Hepatocyte (in vitro differentiated cells): ENCODE data around the gene NTRK1. TPM values are rescaled to one million over a fixed set of nuclear protein-coding genes. Genes with fewer than 3 reads are reported as not detected.

Source experiments
- DNase-seq: peaks from one replicate; pipeline ENCODE4 v3.0.0-alpha.2; 2016; ENCODE audit warnings: low spot score
- H2AFZ ChIP-seq: fragments of 200-600 bp; sonication (generic); 2 replicates; pipeline ENCODE4 v1.6.0; 2016; ENCODE audit warnings: antibody characterized with exemption, mild to moderate bottlenecking
- H3K27ac ChIP-seq: fragments of 200-600 bp; sonication (generic); 2 replicates; pipeline ENCODE4 v1.5.1; 2016; ENCODE audit warnings: mild to moderate bottlenecking
- H3K27me3 ChIP-seq: fragments of 200-600 bp; sonication (generic); 2 replicates; pipeline ENCODE4 v1.6.1; 2016
- H3K36me3 ChIP-seq: fragments of 200-600 bp; sonication (generic); replicated peaks from 2 replicates; pipeline ENCODE4 v1.5.1; 2016; ENCODE audit warnings: low read depth; ENCODE audit not compliant: insufficient read depth
- H3K4me1 ChIP-seq: fragments of 200-600 bp; sonication (generic); 2 replicates; pipeline ENCODE4 v1.5.1; 2016; ENCODE audit warnings: mild to moderate bottlenecking, moderate library complexity; ENCODE audit not compliant: insufficient read depth
- H3K4me2 ChIP-seq: fragments of 200-600 bp; sonication (generic); 2 replicates; pipeline ENCODE4 v1.6.0; 2016
- H3K4me3 ChIP-seq: fragments of 200-600 bp; sonication (generic); 2 replicates; pipeline ENCODE4 v1.5.1; 2016; ENCODE audit warnings: mild to moderate bottlenecking
- H3K79me2 ChIP-seq: fragments of 200-600 bp; sonication (generic); 2 replicates; pipeline ENCODE4 v1.6.0; 2017; ENCODE audit warnings: mild to moderate bottlenecking
- H3K9me2 ChIP-seq: fragments of 200-600 bp; sonication (generic); replicated peaks from 2 replicates; pipeline ENCODE4 v1.6.0; 2017; ENCODE audit warnings: mild to moderate bottlenecking; ENCODE audit not compliant: insufficient read depth
- H3K9me3 ChIP-seq: fragments of 200-600 bp; sonication (generic); 2 replicates; pipeline ENCODE4 v1.5.1; 2016; ENCODE audit warnings: low read depth, mild to moderate bottlenecking
- H4K20me1 ChIP-seq: fragments of 200-600 bp; sonication (generic); 2 replicates; pipeline ENCODE4 v1.6.0; 2016; ENCODE audit warnings: mild to moderate bottlenecking; ENCODE audit not compliant: insufficient read depth, poor library complexity, severe bottlenecking
- EZH2 ChIP-seq: fragments of 200-600 bp; sonication (generic); IDR thresholded peaks from 2 replicates; pipeline ENCODE4 v1.6.1; 2016; ENCODE audit warnings: antibody characterized with exemption, mild to moderate bottlenecking, borderline replicate concordance
- EZH2phosphoT487 ChIP-seq: fragments of 200-600 bp; sonication (generic); IDR thresholded peaks from one replicate; pipeline ENCODE4 v1.6.1; 2018; ENCODE audit warnings: antibody characterized with exemption, mild to moderate bottlenecking, low read depth, moderate library complexity; ENCODE audit not compliant: unreplicated experiment, severe bottlenecking
- WGBS: methylation state at CpG from one replicate; pipeline ENCODE4 v1.1.6; 2016; ENCODE audit warnings: low lambda C conversion rate; ENCODE audit errors: missing lambda C conversion rate; 5-methylcytosine and 5-hydroxymethylcytosine counted together
- polyA plus RNA-seq: library from polyadenylated mRNA; unstranded; fragments of >200 nt; fragmentation: Nextera tagmentation; extraction: Ambion mirVana; gene quantifications from 2 replicates; pipeline ENCODE4 v1.2.1, GENCODE V29; 2016
- total RNA-seq: library from RNA; depleted of rRNA; stranded (reverse); fragments of >200 nt; gene quantifications from 2 replicates; pipeline ENCODE4 v1.2.3, GENCODE V29; 2014
- TF ChIP-seq, protein P1 (sequence below): fragments of 200-600 bp; sonication (generic); IDR thresholded peaks from 2 replicates; pipeline ENCODE4 v1.5.1; 2016; ENCODE audit warnings: antibody characterized with exemption, mild to moderate bottlenecking; ENCODE audit not compliant: poor library complexity

Gene NTRK1
- total and polyA plus RNA-seq, 2 experiments from 2014 or later, result 0.13 TPM; not detected in 1

DNA sequence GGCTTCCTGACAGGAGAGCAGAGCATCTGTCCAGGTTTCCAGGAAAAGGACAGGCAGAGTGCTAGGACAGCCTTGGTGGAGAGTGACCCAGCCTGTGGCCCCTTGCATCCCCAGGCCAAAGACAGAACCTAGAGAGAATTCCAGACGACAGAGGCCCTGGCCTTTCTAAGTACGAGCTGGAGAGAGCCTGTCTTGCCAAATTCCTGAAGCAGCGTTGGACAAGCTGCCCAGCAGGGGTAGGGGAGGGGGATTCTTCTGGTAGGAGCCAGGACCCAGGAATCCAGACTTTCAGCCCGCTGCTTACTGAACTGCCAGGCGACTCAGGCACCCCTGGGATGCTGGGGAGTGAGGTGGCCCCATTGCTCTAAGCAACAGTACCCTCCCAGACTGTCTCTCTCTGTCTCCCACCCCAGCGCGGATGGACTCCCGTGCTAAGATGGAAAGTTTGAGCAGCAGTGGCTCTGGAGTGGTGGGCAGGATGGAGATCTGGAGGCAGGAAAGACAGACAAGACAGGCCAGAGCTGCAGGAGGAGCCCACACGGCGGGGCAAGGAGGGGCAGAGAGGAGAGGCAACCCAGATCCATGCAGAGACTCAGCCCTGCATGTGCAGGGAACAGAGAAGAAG, 24.0 kb downstream of the NTRK1 start:
- no peaks in the 10 kb centered on the region for H3K9me3 ChIP-seq
- no peaks in the 10 kb centered on the region for H4K20me1 ChIP-seq
- TF ChIP-seq, protein P1, sequence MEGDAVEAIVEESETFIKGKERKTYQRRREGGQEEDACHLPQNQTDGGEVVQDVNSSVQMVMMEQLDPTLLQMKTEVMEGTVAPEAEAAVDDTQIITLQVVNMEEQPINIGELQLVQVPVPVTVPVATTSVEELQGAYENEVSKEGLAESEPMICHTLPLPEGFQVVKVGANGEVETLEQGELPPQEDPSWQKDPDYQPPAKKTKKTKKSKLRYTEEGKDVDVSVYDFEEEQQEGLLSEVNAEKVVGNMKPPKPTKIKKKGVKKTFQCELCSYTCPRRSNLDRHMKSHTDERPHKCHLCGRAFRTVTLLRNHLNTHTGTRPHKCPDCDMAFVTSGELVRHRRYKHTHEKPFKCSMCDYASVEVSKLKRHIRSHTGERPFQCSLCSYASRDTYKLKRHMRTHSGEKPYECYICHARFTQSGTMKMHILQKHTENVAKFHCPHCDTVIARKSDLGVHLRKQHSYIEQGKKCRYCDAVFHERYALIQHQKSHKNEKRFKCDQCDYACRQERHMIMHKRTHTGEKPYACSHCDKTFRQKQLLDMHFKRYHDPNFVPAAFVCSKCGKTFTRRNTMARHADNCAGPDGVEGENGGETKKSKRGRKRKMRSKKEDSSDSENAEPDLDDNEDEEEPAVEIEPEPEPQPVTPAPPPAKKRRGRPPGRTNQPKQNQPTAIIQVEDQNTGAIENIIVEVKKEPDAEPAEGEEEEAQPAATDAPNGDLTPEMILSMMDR, result no peak
- TF ChIP-seq EZH2phosphoT487 (no peak), EZH2 (no peak)
- no peaks in the 10 kb centered on the region for H3K36me3 ChIP-seq
- no peak overlapping the region for H3K27ac ChIP-seq
- no peaks in the 10 kb centered on the region for H3K79me2 ChIP-seq
- no peaks in the 10 kb centered on the region for H3K4me1 ChIP-seq
- H3K4me3 ChIP-seq, result no peak overlapping the region
- peaks cover 26% of the 10 kb centered on the region for H3K27me3 ChIP-seq
- no peaks in the 10 kb centered on the region for H3K9me2 ChIP-seq
- no peak for DNase-seq
- H2AFZ ChIP-seq, result no peak overlapping the region
- WGBS, result 54% methylated on average over 10 of the region's 10 CpGs
- no peak overlapping the region for H3K4me2 ChIP-seq

DNA sequence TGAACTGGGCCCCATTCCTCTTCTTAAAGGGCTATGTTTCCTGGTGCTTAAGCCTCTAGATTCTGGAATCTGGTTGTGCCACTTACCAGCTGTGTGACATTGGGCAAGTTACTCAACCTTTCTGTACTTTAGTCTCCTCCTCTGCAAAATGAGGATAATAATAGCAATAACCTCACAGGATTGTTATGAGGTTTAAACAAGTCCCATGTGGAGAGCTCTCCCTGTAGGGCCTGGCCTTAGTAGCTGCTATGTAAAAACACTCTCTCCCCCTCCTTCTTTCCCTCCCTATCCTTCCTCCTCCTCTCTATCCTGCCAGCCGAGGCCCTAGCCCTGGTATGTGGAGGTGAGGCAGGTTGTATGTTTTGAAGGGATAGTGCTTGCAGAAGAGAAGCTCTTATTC, 24.6 kb downstream of the NTRK1 start:
- DNase-seq, result no peak
- no peaks in the 10 kb centered on the region for H3K36me3 ChIP-seq
- H3K4me1 ChIP-seq, result no peaks in the 10 kb centered on the region
- TF ChIP-seq EZH2phosphoT487 (no peak), EZH2 (no peak)
- TF ChIP-seq, protein P1, result no peak
- 50% methylated on average over 1 of the region's 1 CpG for WGBS
- no peak overlapping the region for H3K4me2 ChIP-seq
- H2AFZ ChIP-seq, result no peak overlapping the region
- no peak overlapping the region for H3K4me3 ChIP-seq
- H3K9me2 ChIP-seq, result no peaks in the 10 kb centered on the region
- H4K20me1 ChIP-seq, result no peaks in the 10 kb centered on the region
- no peaks in the 10 kb centered on the region for H3K9me3 ChIP-seq
- H3K27ac ChIP-seq, result no peak overlapping the region
- peaks cover 27% of the 10 kb centered on the region for H3K27me3 ChIP-seq
- no peaks in the 10 kb centered on the region for H3K79me2 ChIP-seq

DNA sequence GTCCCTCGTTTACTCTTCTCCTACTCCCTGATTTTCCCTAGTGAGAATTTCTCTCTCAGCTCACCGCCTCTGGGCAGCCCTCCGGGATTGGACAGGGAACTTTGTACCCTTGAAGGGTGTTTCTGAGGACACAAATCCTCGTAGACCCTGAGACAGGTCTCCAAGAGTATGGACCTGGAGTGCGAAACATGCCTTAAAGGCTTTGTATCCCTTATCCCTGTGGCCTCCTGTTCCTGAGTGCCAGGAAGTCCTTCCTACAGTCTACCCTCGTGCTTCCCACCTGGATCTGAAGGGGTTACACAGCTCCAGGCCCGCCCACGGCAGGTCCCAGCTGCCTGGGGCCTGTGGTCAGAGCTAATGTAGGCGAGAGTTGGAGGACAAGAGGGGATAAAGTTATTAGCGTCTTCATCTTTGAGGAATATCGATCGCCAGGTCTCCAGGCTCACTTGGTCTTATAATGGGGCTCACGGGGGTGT, 25.3 kb downstream of the NTRK1 start:
- DNase-seq, result no peak
- peaks cover 28% of the 10 kb centered on the region for H3K27me3 ChIP-seq
- TF ChIP-seq EZH2phosphoT487, result no peak
- TF ChIP-seq, protein P1, result no peak
- TF ChIP-seq EZH2, result no peak

More for the DNA sequence above, 25.3 kb downstream of the NTRK1 start:
- Histone ChIP-seq H2AFZ (no peak overlapping the region), H4K20me1 (no peaks in the 10 kb centered on the region), H3K27ac (no peak overlapping the region), H3K36me3 (no peaks in the 10 kb centered on the region), H3K79me2 (no peaks in the 10 kb centered on the region), H3K4me3 (no peak overlapping the region), H3K4me2 (no peak overlapping the region), H3K9me3 (no peaks in the 10 kb centered on the region), H3K4me1 (no peaks in the 10 kb centered on the region), H3K9me2 (no peaks in the 10 kb centered on the region)
- 67% methylated on average over 13 of the region's 13 CpGs for WGBS
